HG03460 (cell line): ENCODE results near the gene HNF1B.

Experiments
- ATAC-seq: cut with Tn5 transposase; IDR thresholded peaks from one replicate; pipeline ENCODE4 v1.9.1; 2021; ENCODE audit not compliant: unreplicated experiment

The HNF1B gene

DNA sequence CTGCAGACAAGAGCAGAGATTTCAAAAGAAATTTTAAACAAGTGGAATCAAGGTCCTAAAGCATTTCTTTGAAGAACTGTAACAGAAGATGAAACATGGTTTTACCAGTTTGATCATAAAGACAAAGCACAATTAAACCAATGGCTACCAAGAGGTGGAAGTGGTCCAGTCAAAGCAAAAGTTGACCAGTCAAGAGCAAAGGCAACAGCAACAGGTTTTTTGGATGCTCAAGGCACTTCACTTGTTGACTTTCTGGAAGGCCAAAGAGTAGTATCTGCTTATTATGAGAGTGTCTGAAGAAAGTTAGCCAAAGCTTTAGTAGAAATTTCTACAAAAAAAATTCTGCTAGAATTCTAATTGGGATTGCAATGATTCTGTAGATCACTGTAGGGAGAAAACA lies 106.9 kb downstream of the HNF1B start:
- no peak for ATAC-seq
